22Rv1 (cell line): ENCODE results near the gene SND1.
A peak's percentile ranks its signal among the peaks of the same experiment; 100 is the strongest.
"Not testable (repeated sequence)": the region's sequence is repeated elsewhere in the genome, so short reads cannot be mapped to it uniquely, and the experiment has no call there.

Source experiments
- H3K27ac ChIP-seq: fragments of 450-650 bp; 2 replicates; pipeline ENCODE4 v1.5.1; 2017
- CTCF ChIP-seq: fragments of 450-650 bp; IDR thresholded peaks from 2 replicates; pipeline ENCODE4 v1.5.1; 2017; ENCODE audit warnings: mild to moderate bottlenecking
- ZFX ChIP-seq: fragments of 450-650 bp; IDR thresholded peaks from 2 replicates; pipeline ENCODE4 v1.6.1; 2017; ENCODE audit warnings: antibody characterized with exemption, borderline replicate concordance

The SND1 gene

GRCh38 chr7:127665922-127666321 is 13.9 kb downstream of the SND1 start:
- peak overlapping the region; percentile 51 for H3K27ac ChIP-seq
- no peak for TF ChIP-seq ZFX
- no peak for TF ChIP-seq CTCF

DNA sequence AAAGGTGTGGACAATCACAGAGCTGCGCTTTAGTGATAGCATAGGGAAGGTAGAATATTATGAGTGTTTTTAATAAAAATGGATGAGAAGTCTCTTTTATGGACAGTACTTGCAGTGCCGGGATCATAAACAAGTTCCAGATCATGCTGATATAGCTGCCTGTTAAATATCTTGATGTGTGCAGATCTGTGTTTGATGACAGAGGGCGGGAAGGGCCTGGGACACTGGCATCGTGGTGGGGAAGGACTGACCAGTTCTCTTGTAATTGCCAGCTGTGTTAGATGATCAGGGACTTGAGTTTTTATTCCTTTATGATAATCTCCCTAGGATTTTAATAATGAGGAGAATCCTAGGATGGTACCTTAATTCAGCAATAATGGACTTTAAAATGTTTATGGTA is 14.6 kb downstream of the SND1 start:
- TF ChIP-seq ZFX = no peak
- TF ChIP-seq CTCF = no peak
- peak overlapping the region; percentile 51 for H3K27ac ChIP-seq

DNA sequence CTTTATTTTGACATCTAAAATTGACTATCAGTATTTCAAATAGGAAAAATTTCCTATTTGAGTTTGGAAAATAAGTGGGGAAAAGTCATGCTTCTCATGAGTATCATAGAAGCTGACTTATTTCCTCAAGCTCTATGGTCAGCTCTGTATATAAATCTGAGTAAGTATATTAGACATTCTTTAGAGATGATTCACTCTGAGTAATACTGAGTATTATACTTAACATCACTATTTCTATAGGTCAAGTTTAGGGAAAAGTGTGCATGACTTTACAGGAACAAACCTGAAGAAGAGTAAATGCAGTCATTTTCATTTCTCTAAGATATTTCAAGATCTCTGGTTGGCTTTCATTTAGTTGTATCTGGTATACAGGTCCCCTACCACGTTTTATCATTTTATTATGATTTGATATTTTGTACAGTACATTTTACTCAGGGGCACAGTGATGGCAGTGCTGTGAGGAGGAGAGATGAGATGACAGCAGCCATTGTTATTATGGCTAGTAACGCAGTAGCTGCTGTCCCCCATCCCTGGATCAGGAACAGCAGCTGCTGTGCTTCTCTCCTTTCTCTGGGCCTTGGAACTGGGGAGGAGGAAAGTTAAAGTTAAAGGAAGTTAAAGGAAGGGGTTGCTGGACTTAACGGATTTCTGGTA is 15.2 kb downstream of the SND1 start:
- no peak overlapping the region for H3K27ac ChIP-seq
- TF ChIP-seq CTCF = no peak
- no peak for TF ChIP-seq ZFX

GRCh38 chr7:127667759-127668530 is 16.0 kb downstream of the SND1 start:
- TF ChIP-seq CTCF = no peak
- no peak overlapping the region for H3K27ac ChIP-seq

- H3K27ac ChIP-seq = no peak overlapping the region
- TF ChIP-seq CTCF (no peak), ZFX (no peak)
Observed at GRCh38 chr7:127671341-127671740, 19.3 kb downstream of the SND1 start.

GRCh38 chr7:127673902-127674301 is 21.9 kb downstream of the SND1 start:
- TF ChIP-seq ZFX (no peak), CTCF (no peak)
- no peak overlapping the region for H3K27ac ChIP-seq

- H3K27ac ChIP-seq = no peak overlapping the region
- no peak for TF ChIP-seq ZFX
- no peak for TF ChIP-seq CTCF
Observed at GRCh38 chr7:127674361-127674760, 22.4 kb downstream of the SND1 start.

GRCh38 chr7:127674923-127675322 is 22.9 kb downstream of the SND1 start:
- not testable (repeated sequence) for H3K27ac ChIP-seq
